ENCODE results near the gene TTC14.
"Not testable (repeated sequence)": the region's sequence is repeated elsewhere in the genome, so short reads cannot be mapped to it uniquely, and the experiment has no call there.

The TTC14 gene

DNA sequence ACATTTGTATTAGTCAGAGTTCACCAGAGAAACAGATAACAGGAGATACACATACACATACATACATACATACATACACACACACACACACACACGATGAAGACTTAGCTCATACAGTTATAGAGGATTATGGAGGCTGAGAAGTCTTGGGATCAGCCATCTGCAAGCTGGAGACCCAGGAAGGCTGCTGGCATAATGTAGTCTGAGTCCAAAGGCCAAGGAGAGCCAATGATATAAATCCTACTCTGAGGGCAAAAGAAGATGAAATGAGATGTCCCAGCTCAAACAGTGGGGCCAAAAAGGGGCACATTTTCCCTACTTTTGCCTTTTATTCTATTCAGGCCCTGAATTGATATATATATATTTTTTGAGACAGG lies 6.4 kb upstream of the TTC14 start:
- Histone ChIP-seq H3K27me3 (ENCODE audit: low read depth, low read length) (no peaks in the 10 kb centered on the region), H3K4me1 (ENCODE audit: control insufficient read depth in 1 of 2, insufficient read depth in 2 of 2, low read length in 2 of 2) (no peaks in the 10 kb centered on the region), H3K9me3 (ENCODE audit: control insufficient read depth in 1 of 2, low read length in 2 of 2) (peaks cover 0 to 3% of the 10 kb centered on the region in 2 donors), H3K27ac (ENCODE audit: low read length) (no peak overlapping the region), H3K36me3 (ENCODE audit: control insufficient read depth in 1 of 2, insufficient read depth in 2 of 2, low read length in 2 of 2) (no peaks in the 10 kb centered on the region), H3K4me3 (ENCODE audit: low read depth in 1 of 2, low read length in 2 of 2) (no peak overlapping the region)

DNA sequence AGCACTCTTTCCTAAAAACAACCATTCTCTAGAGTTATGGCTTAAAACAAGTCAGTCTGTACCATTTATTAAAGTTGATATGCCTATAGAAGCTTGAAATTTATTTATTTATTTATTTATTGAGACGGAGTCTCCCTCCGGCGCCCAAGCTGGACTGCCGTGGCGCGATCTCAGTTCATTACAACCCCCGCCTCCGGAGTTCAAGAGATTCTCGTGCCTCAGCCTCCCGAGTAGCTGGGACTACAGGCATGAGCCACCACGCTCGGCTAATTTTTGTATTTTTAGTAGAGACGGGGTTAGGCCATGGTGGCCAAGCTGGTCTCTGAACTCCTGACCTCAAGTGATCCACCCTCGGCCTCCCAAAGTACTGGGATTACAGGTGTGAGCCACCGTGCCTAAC lies 1.5 kb upstream of the TTC14 start:
- no peaks in the 10 kb centered on the region for H3K27me3 ChIP-seq (ENCODE audit: low read depth, low read length)
- H3K36me3 ChIP-seq (ENCODE audit: control insufficient read depth in 1 of 2, insufficient read depth in 2 of 2, low read length in 2 of 2), result peaks cover 5 to 11% of the 10 kb centered on the region in 2 donors
- no peak overlapping the region for H3K4me3 ChIP-seq (ENCODE audit: low read depth in 1 of 2, low read length in 2 of 2)
- peaks cover 0 to 3% of the 10 kb centered on the region in 2 donors for H3K9me3 ChIP-seq (ENCODE audit: control insufficient read depth in 1 of 2, low read length in 2 of 2)
- H3K27ac ChIP-seq (ENCODE audit: low read length), result no peak overlapping the region
- H3K4me1 ChIP-seq (ENCODE audit: control insufficient read depth in 1 of 2, insufficient read depth in 2 of 2, low read length in 2 of 2), result peaks cover 6 to 10% of the 10 kb centered on the region in 2 donors

DNA sequence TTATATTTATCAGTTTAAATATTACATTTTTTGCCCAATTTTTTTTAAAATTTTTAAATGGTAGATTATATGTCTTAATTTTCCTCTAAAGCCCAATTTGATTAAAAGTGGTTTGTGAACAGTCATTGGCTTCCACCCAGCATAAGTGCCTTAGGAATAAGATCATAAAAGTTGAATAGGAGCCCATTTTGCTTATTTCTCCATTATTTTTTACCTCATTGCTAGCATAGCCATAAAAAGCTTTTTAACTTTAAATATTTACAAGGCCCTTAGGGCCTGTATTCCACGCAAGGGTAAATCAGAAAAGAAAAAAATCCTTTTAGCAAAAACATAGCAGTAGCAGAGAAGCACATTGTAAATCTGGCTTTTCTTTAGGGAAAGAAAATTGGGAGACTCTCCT lies 9.0 kb downstream of the TTC14 start:
- Histone ChIP-seq H3K27ac (ENCODE audit: low read length) (no peak overlapping the region), H3K4me1 (ENCODE audit: control insufficient read depth in 1 of 2, insufficient read depth in 2 of 2, low read length in 2 of 2) (no peaks in the 10 kb centered on the region), H3K27me3 (ENCODE audit: low read depth, low read length) (no peaks in the 10 kb centered on the region), H3K36me3 (ENCODE audit: control insufficient read depth in 1 of 2, insufficient read depth in 2 of 2, low read length in 2 of 2) (peaks cover 46 to 69% of the 10 kb centered on the region in 2 donors), H3K4me3 (ENCODE audit: low read depth in 1 of 2, low read length in 2 of 2) (no peak overlapping the region), H3K9me3 (ENCODE audit: control insufficient read depth in 1 of 2, low read length in 2 of 2) (no peaks in the 10 kb centered on the region)

DNA sequence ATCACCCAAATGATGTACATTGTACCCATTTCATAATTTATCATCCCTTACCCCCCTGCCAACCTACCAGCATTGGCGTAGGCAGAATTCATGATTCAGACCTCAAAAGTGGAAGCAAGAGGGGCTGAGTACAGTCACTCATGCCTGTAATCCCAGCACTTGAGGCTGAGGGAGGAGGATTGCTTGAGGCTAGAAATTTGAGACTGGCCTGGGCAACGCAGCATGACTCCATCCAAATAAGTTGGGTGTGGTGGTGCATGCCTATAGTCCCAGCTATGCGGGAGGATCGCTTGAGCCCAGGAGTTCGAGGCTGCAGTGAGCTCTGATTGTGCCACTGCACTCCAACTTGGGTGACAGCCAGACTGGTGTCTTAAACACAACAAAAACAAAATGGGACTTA lies 10.4 kb downstream of the TTC14 start:
- Histone ChIP-seq H3K4me1 (ENCODE audit: control insufficient read depth in 1 of 2, insufficient read depth in 2 of 2, low read length in 2 of 2) (no peaks in the 10 kb centered on the region), H3K27me3 (ENCODE audit: low read depth, low read length) (no peaks in the 10 kb centered on the region), H3K4me3 (ENCODE audit: low read depth in 1 of 2, low read length in 2 of 2) (no peak overlapping the region), H3K9me3 (ENCODE audit: control insufficient read depth in 1 of 2, low read length in 2 of 2) (no peaks in the 10 kb centered on the region), H3K27ac (ENCODE audit: low read length) (no peak overlapping the region), H3K36me3 (ENCODE audit: control insufficient read depth in 1 of 2, insufficient read depth in 2 of 2, low read length in 2 of 2) (peaks cover 33 to 56% of the 10 kb centered on the region in 2 donors)

DNA sequence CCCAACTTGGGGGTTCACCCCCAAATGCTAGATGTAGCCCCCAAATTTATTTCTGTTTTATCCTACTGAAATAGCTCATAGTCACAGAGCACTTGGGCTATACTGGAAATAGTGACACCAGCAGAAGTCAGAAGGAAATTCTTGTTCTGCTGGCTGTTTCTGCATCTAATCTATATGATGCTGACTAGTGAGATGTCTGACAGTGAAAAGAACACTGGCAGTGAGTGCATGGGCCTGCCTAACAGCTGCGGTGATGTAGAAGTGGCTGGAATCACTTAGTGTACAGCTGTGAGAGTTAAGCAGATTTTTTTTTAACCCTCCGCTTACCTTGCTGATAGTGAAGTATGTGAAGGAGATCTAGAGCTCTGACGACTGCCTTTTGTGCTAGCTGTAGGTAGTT lies 14.0 kb downstream of the TTC14 start:
- Histone ChIP-seq H3K36me3 (ENCODE audit: control insufficient read depth in 1 of 2, insufficient read depth in 2 of 2, low read length in 2 of 2) (peaks cover 10 to 24% of the 10 kb centered on the region in 2 donors), H3K27me3 (ENCODE audit: low read depth, low read length) (no peaks in the 10 kb centered on the region), H3K9me3 (ENCODE audit: control insufficient read depth in 1 of 2, low read length in 2 of 2) (no peaks in the 10 kb centered on the region), H3K4me1 (ENCODE audit: control insufficient read depth in 1 of 2, insufficient read depth in 2 of 2, low read length in 2 of 2) (no peaks in the 10 kb centered on the region), H3K4me3 (ENCODE audit: low read depth in 1 of 2, low read length in 2 of 2) (no peak overlapping the region), H3K27ac (ENCODE audit: low read length) (no peak overlapping the region)

DNA sequence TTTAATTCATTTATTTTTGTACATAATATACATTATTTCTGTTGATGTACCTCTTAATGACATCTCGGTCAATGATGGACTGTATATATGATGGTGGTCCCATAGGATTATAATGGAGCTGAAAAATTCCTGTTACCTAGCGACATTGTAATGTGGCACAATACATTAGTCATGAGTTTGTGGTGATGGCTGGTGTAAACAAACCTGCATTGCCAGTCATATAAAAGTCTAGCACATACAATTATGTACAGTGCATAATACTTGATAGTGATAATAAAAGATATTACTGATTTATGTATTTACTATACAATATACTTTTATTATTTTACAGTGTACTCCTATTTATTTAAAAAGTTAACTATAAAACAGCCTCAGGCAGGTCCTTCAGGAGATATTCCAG lies 15.1 kb downstream of the TTC14 start:
- Histone ChIP-seq H3K27ac (ENCODE audit: low read length) (no peak overlapping the region), H3K9me3 (ENCODE audit: control insufficient read depth in 1 of 2, low read length in 2 of 2) (no peaks in the 10 kb centered on the region), H3K4me1 (ENCODE audit: control insufficient read depth in 1 of 2, insufficient read depth in 2 of 2, low read length in 2 of 2) (no peaks in the 10 kb centered on the region), H3K4me3 (ENCODE audit: low read depth in 1 of 2, low read length in 2 of 2) (no peak overlapping the region), H3K27me3 (ENCODE audit: low read depth, low read length) (no peaks in the 10 kb centered on the region), H3K36me3 (ENCODE audit: control insufficient read depth in 1 of 2, insufficient read depth in 2 of 2, low read length in 2 of 2) (peaks cover 0 to 13% of the 10 kb centered on the region in 2 donors)

DNA sequence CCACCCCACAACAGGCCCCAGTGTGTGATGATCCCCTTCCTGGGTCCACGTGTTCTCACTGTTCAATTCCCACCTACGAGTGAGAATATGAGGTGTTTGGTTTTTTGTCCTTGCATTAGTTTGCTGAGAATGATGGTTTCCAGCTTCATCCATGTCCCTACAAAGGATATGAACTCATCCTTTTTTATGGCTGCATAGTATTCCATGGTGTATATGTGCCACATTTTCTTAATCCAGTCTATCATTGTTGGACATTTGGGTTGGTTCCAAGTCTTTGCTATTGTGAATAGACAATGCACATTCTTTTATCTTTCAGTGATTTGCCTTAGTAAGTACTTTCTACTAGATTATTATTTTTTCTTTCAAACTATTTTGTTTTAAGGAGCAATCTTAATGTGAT lies 16.6 kb downstream of the TTC14 start:
- H3K4me3 ChIP-seq (ENCODE audit: low read depth in 1 of 2, low read length in 2 of 2), result not testable (repeated sequence)

DNA sequence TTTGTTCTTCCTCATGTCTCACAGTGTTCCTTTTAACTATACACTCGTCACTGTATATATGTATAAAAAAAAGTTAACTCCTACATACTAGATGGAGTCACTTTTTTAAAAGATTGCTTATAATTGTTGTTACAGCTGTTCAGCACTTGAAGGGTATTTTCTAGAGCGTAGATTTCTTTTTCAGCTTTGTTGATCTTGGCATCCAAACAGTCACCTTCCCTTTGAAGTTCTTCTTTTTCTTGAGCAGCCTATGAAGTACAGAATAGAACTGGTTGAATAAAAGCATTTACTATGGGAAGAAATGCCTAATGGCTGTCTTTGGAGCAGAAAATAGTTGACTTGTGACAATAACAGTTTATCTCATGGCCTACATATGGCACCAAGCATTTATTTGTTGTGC lies 17.8 kb downstream of the TTC14 start:
- Histone ChIP-seq H3K27ac (ENCODE audit: low read length) (no peak overlapping the region), H3K36me3 (ENCODE audit: control insufficient read depth in 1 of 2, insufficient read depth in 2 of 2, low read length in 2 of 2) (no peaks in the 10 kb centered on the region), H3K4me3 (ENCODE audit: low read depth in 1 of 2, low read length in 2 of 2) (no peak overlapping the region), H3K4me1 (ENCODE audit: control insufficient read depth in 1 of 2, insufficient read depth in 2 of 2, low read length in 2 of 2) (no peaks in the 10 kb centered on the region), H3K27me3 (ENCODE audit: low read depth, low read length) (no peaks in the 10 kb centered on the region), H3K9me3 (ENCODE audit: control insufficient read depth in 1 of 2, low read length in 2 of 2) (no peaks in the 10 kb centered on the region)

More for the DNA sequence above, 16.6 kb downstream of the TTC14 start:
- H3K4me1 ChIP-seq (ENCODE audit: control insufficient read depth in 1 of 2, insufficient read depth in 2 of 2, low read length in 2 of 2); H3K27me3 ChIP-seq (ENCODE audit: low read depth, low read length); H3K9me3 ChIP-seq (ENCODE audit: control insufficient read depth in 1 of 2, low read length in 2 of 2); H3K27ac ChIP-seq (ENCODE audit: low read length); H3K36me3 ChIP-seq (ENCODE audit: control insufficient read depth in 1 of 2, insufficient read depth in 2 of 2, low read length in 2 of 2): not testable (repeated sequence)

DNA sequence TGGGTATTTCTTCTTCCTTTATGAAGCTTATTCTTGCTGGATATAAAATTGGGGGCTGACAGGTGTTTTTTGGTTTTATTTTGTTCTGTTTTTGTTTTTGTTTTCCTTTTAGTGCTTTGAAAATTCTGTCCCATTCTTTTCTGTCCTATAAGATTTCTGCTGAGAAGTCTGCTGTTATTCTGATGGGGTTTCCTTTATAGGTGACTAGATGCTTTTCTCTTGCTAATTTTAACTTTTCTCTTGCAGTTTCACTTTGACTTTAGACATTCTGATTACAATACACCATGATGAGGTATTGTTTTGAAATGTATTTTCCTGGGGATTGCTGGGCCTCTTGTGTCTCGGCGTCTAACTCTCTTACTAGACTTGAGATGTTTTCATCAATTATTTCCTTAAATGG lies 22.8 kb downstream of the TTC14 start:
- Histone ChIP-seq H3K4me1 (ENCODE audit: control insufficient read depth in 1 of 2, insufficient read depth in 2 of 2, low read length in 2 of 2) (no peaks in the 10 kb centered on the region), H3K36me3 (ENCODE audit: control insufficient read depth in 1 of 2, insufficient read depth in 2 of 2, low read length in 2 of 2) (peaks cover 0 to 3% of the 10 kb centered on the region in 2 donors), H3K27me3 (ENCODE audit: low read depth, low read length) (no peaks in the 10 kb centered on the region), H3K9me3 (ENCODE audit: control insufficient read depth in 1 of 2, low read length in 2 of 2) (no peaks in the 10 kb centered on the region), H3K27ac (ENCODE audit: low read length) (no peak overlapping the region), H3K4me3 (ENCODE audit: low read depth in 1 of 2, low read length in 2 of 2) (no peak overlapping the region)

DNA sequence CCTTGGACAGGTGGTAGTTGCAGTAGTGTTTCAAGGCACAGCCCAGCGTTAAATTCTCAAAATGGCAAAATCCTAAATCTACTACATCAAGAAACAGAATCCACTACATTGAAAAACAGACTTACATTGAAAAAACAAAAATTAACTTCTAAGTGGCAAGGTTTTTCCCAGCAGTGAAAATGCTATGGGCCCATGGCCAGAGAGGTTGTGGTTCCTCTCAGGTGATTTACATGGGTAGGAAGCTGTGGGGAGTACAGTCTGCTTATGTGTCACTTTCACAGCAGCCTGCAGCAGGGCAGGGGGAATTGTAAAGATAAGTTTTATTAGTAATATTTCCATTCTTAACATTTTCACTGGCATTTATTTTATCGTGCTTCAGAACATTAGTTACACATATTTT lies 24.9 kb downstream of the TTC14 start:
- Histone ChIP-seq H3K4me1 (ENCODE audit: control insufficient read depth in 1 of 2, insufficient read depth in 2 of 2, low read length in 2 of 2) (no peaks in the 10 kb centered on the region), H3K9me3 (ENCODE audit: control insufficient read depth in 1 of 2, low read length in 2 of 2) (no peaks in the 10 kb centered on the region), H3K4me3 (ENCODE audit: low read depth in 1 of 2, low read length in 2 of 2) (no peak overlapping the region), H3K36me3 (ENCODE audit: control insufficient read depth in 1 of 2, insufficient read depth in 2 of 2, low read length in 2 of 2) (peaks cover 0 to 3% of the 10 kb centered on the region in 2 donors), H3K27ac (ENCODE audit: low read length) (no peak overlapping the region), H3K27me3 (ENCODE audit: low read depth, low read length) (no peaks in the 10 kb centered on the region)

DNA sequence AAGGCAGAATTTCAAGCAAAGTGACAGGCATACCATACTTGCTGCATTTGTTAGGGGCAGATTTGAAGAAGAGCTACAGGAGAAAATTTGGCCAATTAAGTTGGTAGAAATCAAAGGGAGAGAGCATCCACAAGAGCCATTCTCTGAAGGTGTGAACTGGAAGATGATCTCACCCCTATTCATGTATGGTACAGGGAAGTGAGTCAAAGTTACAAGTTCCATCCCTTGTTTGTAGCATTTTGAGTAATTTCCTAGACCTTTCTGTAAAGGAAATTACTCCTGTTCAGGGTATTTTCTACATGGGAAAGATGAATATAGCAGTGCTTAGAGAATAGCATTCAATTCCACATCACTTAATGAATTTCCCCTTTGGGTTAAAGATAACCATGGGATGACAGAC lies 28.4 kb downstream of the TTC14 start:
- peaks cover 0 to 3% of the 10 kb centered on the region in 2 donors for H3K36me3 ChIP-seq (ENCODE audit: control insufficient read depth in 1 of 2, insufficient read depth in 2 of 2, low read length in 2 of 2)
- no peaks in the 10 kb centered on the region for H3K4me1 ChIP-seq (ENCODE audit: control insufficient read depth in 1 of 2, insufficient read depth in 2 of 2, low read length in 2 of 2)
- H3K27me3 ChIP-seq (ENCODE audit: low read depth, low read length), result no peaks in the 10 kb centered on the region
- no peaks in the 10 kb centered on the region for H3K9me3 ChIP-seq (ENCODE audit: control insufficient read depth in 1 of 2, low read length in 2 of 2)
- no peak overlapping the region for H3K4me3 ChIP-seq (ENCODE audit: low read depth in 1 of 2, low read length in 2 of 2)
- no peak overlapping the region for H3K27ac ChIP-seq (ENCODE audit: low read length)

DNA sequence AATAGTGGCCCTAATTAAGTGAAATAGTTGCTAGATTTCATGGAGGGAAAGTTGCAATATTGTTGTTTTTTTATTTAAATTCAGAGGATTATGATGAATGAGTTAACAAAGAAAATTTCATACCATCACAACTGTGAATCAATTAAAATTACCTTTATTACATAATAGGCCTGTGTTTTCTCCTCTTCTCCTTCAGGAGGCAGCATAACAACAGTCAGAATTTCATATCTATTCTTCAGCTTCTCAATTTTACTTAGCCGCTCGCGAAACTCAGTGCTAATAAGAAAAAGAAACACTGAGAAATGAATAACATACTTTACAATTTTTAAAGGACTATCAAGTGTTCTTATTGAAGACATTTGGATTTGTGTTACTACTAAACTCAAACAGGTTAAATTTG lies 29.4 kb downstream of the TTC14 start:
- Histone ChIP-seq H3K4me1 (ENCODE audit: control insufficient read depth in 1 of 2, insufficient read depth in 2 of 2, low read length in 2 of 2) (no peaks in the 10 kb centered on the region), H3K27me3 (ENCODE audit: low read depth, low read length) (no peaks in the 10 kb centered on the region), H3K4me3 (ENCODE audit: low read depth in 1 of 2, low read length in 2 of 2) (no peak overlapping the region), H3K27ac (ENCODE audit: low read length) (no peak overlapping the region), H3K9me3 (ENCODE audit: control insufficient read depth in 1 of 2, low read length in 2 of 2) (no peaks in the 10 kb centered on the region), H3K36me3 (ENCODE audit: control insufficient read depth in 1 of 2, insufficient read depth in 2 of 2, low read length in 2 of 2) (peaks cover 0 to under 1% of the 10 kb centered on the region in 2 donors)
